ENCODE results near the gene LRPAP1.
"Not testable (repeated sequence)": the region's sequence is repeated elsewhere in the genome, so short reads cannot be mapped to it uniquely, and the experiment has no call there.

LRPAP1 gene

GRCh38 chr4:3471098-3471760 lies 61.0 kb downstream of the LRPAP1 start:
- DNase-seq: no peak

- DNase-seq: no peak
These were observed 61.8 kb downstream of the LRPAP1 start for GRCh38 chr4:3470244-3471097.

GRCh38 chr4:3469386-3470243 lies 62.6 kb downstream of the LRPAP1 start:
- DNase-seq: no peak

- no peak for DNase-seq
These were observed 63.4 kb downstream of the LRPAP1 start for GRCh38 chr4:3468804-3469203.

GRCh38 chr4:3468154-3468553 lies 64.1 kb downstream of the LRPAP1 start:
- DNase-seq: no peak

- no peak for DNase-seq
These were observed 64.6 kb downstream of the LRPAP1 start for GRCh38 chr4:3467601-3468031.

- no peak for DNase-seq
These were observed 65.3 kb downstream of the LRPAP1 start for GRCh38 chr4:3466691-3467600.

- no peak for DNase-seq
These were observed 66.2 kb downstream of the LRPAP1 start for GRCh38 chr4:3465698-3466671.

- DNase-seq: no peak
These were observed 67.1 kb downstream of the LRPAP1 start for GRCh38 chr4:3464911-3465697.

GRCh38 chr4:3464349-3464905 lies 67.8 kb downstream of the LRPAP1 start:
- DNase-seq: no peak

- no peak for DNase-seq
These were observed 68.5 kb downstream of the LRPAP1 start for GRCh38 chr4:3463556-3464348.

- no peak for DNase-seq
These were observed 69.3 kb downstream of the LRPAP1 start, which contains the start of gene DOK7 for GRCh38 chr4:3462790-3463415. Gene DOK7 (plus strand): TSS chr4:3463306. CDS start chr4:3463376, 70 bp downstream.

GRCh38 chr4:3462321-3462789 lies 69.9 kb downstream of the LRPAP1 start:
- DNase-seq: no peak

GRCh38 chr4:3461515-3462291 lies 70.5 kb downstream of the LRPAP1 start:
- DNase-seq: no peak

GRCh38 chr4:3460926-3461325 lies 71.3 kb downstream of the LRPAP1 start:
- DNase-seq: no peak

- not testable (repeated sequence) for DNase-seq
These were observed 73.1 kb downstream of the LRPAP1 start for GRCh38 chr4:3459156-3459555.

GRCh38 chr4:3458371-3458770 lies 73.9 kb downstream of the LRPAP1 start:
- DNase-seq: no peak
